Astrocyte (in vitro differentiated cells and primary cell): ENCODE results near the gene MTFP1. TPM values are rescaled to one million over a fixed set of nuclear protein-coding genes. Genes with fewer than 3 reads are reported as not detected.
"Not testable (repeated sequence)": the region's sequence is repeated elsewhere in the genome, so short reads cannot be mapped to it uniquely, and the experiment has no call there.

Experiments used
- DNase-seq: peaks from one replicate; pipeline ENCODE4 v3.0.0-alpha.2; 2010; ENCODE audit warnings: low read depth
- FAIRE-seq: peaks from 2 replicates; lab custom pipeline; 2011; peaks lifted over from hg19 to GRCh38; lab: Jason Lieb, UNC
- H2AFZ ChIP-seq: 2 replicates; pipeline ENCODE4 v1.6.0; 2012; ENCODE audit warnings: low read depth, low read length, inconsistent platforms
- H3K27ac ChIP-seq: 2 replicates; pipeline ENCODE4 v1.5.1; 2011; ENCODE audit warnings: low read depth, low read length, inconsistent platforms
- H3K27me3 ChIP-seq: 2 replicates; pipeline ENCODE4 v1.6.0; 2011; ENCODE audit warnings: low read length, inconsistent platforms; ENCODE audit not compliant: insufficient read depth
- H3K36me3 ChIP-seq: 2 replicates; pipeline ENCODE4 v1.5.1; 2011; ENCODE audit warnings: low read length, inconsistent platforms; ENCODE audit not compliant: insufficient read depth
- H3K4me1 ChIP-seq: 2 replicates; pipeline ENCODE4 v1.5.1; 2011; ENCODE audit warnings: low read length, inconsistent platforms; ENCODE audit not compliant: insufficient read depth
- H3K4me2 ChIP-seq: 2 replicates; pipeline ENCODE4 v1.6.0; 2012; ENCODE audit warnings: low read length, inconsistent platforms
- H3K4me3 ChIP-seq: 2 replicates; pipeline ENCODE4 v1.5.1; 2011; ENCODE audit warnings: low read depth, mild to moderate bottlenecking, low read length, inconsistent platforms; ENCODE audit not compliant: insufficient read depth
- H3K79me2 ChIP-seq: 2 replicates; pipeline ENCODE4 v1.6.0; 2012; ENCODE audit warnings: mild to moderate bottlenecking, low read length, inconsistent platforms; ENCODE audit not compliant: insufficient read depth
- H3K9ac ChIP-seq: 2 replicates; pipeline ENCODE4 v1.6.0; 2012; ENCODE audit warnings: mild to moderate bottlenecking, low read length, inconsistent platforms
- H3K9me3 ChIP-seq: 2 replicates; pipeline ENCODE4 v1.5.1; 2012; ENCODE audit warnings: low read depth, mild to moderate bottlenecking, low read length, inconsistent platforms; ENCODE audit not compliant: insufficient read depth
- H4K20me1 ChIP-seq: 2 replicates; pipeline ENCODE4 v1.6.0; 2012; ENCODE audit warnings: low read length, inconsistent platforms; ENCODE audit not compliant: insufficient read depth
- H3K27ac Mint-ChIP-seq: one replicate; pipeline ENCODE4 v1.8.0; 2021; ENCODE audit warnings: mild to moderate bottlenecking, mixed read lengths; ENCODE audit not compliant: unreplicated experiment
- H3K27me3 Mint-ChIP-seq: one replicate; pipeline ENCODE4 v1.8.0; 2021; ENCODE audit warnings: low read depth, mixed read lengths; ENCODE audit not compliant: unreplicated experiment
- H3K36me3 Mint-ChIP-seq: one replicate; pipeline ENCODE4 v1.8.0; 2021; ENCODE audit warnings: low read depth, mixed read lengths; ENCODE audit not compliant: unreplicated experiment
- H3K4me1 Mint-ChIP-seq: one replicate; pipeline ENCODE4 v1.8.0; 2021; ENCODE audit warnings: low read depth, mixed read lengths; ENCODE audit not compliant: unreplicated experiment
- H3K4me3 Mint-ChIP-seq: one replicate; pipeline ENCODE4 v1.8.0; 2021; ENCODE audit warnings: mild to moderate bottlenecking, moderate library complexity, mixed read lengths; ENCODE audit not compliant: unreplicated experiment
- H3K9me3 Mint-ChIP-seq: one replicate; pipeline ENCODE4 v1.8.0; 2021; ENCODE audit warnings: mild to moderate bottlenecking, mixed read lengths; ENCODE audit not compliant: unreplicated experiment
- EZH2 ChIP-seq: IDR thresholded peaks from 2 replicates; pipeline ENCODE4 v1.6.1; 2012; ENCODE audit warnings: mild to moderate bottlenecking, low read length, inconsistent platforms; ENCODE audit not compliant: insufficient read depth
- total RNA-seq: library from RNA; stranded (reverse); gene quantifications from 2 replicates; pipeline ENCODE4 v1.2.1, GENCODE V29; 2021
- TF ChIP-seq, protein P1 (sequence below): IDR thresholded peaks from 2 replicates; pipeline ENCODE4 v1.5.1; 2011; ENCODE audit warnings: low read depth, mild to moderate bottlenecking, inconsistent platforms, low read length, moderate library complexity; ENCODE audit not compliant: insufficient read depth

The MTFP1 gene
- total RNA-seq, 1 donor from 2014 or later, result 13.0 TPM

DNA sequence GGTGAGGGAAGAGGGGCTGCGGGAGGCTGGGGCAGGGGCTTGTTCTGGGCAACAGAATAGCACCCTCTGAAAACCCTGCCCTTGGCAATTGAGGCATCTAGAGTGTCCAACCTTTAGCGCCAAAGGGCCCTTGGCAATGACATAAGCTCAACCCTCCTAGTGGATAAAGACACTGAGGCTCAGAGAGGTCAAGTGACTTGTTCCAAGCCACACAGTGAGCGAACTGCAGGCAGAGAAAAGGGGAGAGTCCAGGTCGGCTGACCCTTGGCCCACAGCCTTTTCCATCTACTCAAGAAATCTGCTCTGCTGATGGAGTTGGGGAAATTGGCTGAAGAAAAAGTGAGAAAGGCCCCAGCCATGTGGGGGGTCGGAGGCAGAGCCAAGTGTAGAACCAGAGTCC is 25.9 kb upstream of the MTFP1 start:
- Mint-ChIP-seq H3K9me3 (no peaks in the 10 kb centered on the region), H3K27ac (no peak overlapping the region), H3K36me3 (peaks cover 10% of the 10 kb centered on the region), H3K4me1 (peaks cover 17% of the 10 kb centered on the region), H3K4me3 (no peak overlapping the region), H3K27me3 (peaks cover 6% of the 10 kb centered on the region)
- Histone ChIP-seq H3K9ac (no peak overlapping the region), H3K4me3 (no peak overlapping the region), H3K27ac (no peak overlapping the region), H3K79me2 (peaks cover 72% of the 10 kb centered on the region), H3K27me3 (no peaks in the 10 kb centered on the region), H4K20me1 (peaks cover 59% of the 10 kb centered on the region), H3K9me3 (no peaks in the 10 kb centered on the region), H3K4me1 (peaks cover 21% of the 10 kb centered on the region), H2AFZ (no peak overlapping the region), H3K4me2 (peak overlapping the region; percentile 100), H3K36me3 (peaks cover 3% of the 10 kb centered on the region)
- DNase-seq (no peak), FAIRE-seq (no peak)
- TF ChIP-seq, protein P1, sequence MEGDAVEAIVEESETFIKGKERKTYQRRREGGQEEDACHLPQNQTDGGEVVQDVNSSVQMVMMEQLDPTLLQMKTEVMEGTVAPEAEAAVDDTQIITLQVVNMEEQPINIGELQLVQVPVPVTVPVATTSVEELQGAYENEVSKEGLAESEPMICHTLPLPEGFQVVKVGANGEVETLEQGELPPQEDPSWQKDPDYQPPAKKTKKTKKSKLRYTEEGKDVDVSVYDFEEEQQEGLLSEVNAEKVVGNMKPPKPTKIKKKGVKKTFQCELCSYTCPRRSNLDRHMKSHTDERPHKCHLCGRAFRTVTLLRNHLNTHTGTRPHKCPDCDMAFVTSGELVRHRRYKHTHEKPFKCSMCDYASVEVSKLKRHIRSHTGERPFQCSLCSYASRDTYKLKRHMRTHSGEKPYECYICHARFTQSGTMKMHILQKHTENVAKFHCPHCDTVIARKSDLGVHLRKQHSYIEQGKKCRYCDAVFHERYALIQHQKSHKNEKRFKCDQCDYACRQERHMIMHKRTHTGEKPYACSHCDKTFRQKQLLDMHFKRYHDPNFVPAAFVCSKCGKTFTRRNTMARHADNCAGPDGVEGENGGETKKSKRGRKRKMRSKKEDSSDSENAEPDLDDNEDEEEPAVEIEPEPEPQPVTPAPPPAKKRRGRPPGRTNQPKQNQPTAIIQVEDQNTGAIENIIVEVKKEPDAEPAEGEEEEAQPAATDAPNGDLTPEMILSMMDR, result no peak
- no peak for TF ChIP-seq EZH2

DNA sequence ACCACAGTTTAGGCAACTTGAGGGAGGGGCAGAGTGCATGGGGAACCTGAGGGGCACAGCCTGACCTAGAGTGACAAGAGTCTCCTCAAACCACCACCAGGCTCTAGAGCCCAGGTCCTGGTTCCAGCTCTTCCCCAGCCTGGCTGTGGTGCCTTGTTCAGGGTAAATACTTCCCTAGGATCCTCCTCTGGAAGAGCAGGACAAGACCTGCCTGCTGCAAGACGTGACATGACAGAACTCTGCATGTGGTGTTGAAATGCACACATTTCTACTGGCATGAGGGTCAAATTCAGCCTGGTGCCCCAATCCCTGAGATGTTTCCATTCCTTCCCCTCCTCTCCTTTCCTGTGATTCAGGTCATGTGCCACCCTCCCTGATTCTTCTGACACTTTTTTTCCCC is 25.4 kb upstream of the MTFP1 start:
- Histone ChIP-seq H3K4me2 (peak overlapping the region; percentile 100), H3K4me1 (peaks cover 21% of the 10 kb centered on the region), H3K9me3 (no peaks in the 10 kb centered on the region), H3K4me3 (no peak overlapping the region), H2AFZ (no peak overlapping the region), H3K79me2 (peaks cover 74% of the 10 kb centered on the region), H4K20me1 (peaks cover 61% of the 10 kb centered on the region), H3K9ac (no peak overlapping the region), H3K36me3 (peaks cover 3% of the 10 kb centered on the region), H3K27ac (no peak overlapping the region), H3K27me3 (no peaks in the 10 kb centered on the region)
- Mint-ChIP-seq H3K36me3 (peaks cover 10% of the 10 kb centered on the region), H3K4me1 (peaks cover 17% of the 10 kb centered on the region), H3K9me3 (no peaks in the 10 kb centered on the region), H3K4me3 (no peak overlapping the region), H3K27ac (peak overlapping the region; percentile 1), H3K27me3 (peaks cover 6% of the 10 kb centered on the region)
- TF ChIP-seq, protein P1, result no peak
- no peak for TF ChIP-seq EZH2
- FAIRE-seq (no peak), DNase-seq (no peak)

DNA sequence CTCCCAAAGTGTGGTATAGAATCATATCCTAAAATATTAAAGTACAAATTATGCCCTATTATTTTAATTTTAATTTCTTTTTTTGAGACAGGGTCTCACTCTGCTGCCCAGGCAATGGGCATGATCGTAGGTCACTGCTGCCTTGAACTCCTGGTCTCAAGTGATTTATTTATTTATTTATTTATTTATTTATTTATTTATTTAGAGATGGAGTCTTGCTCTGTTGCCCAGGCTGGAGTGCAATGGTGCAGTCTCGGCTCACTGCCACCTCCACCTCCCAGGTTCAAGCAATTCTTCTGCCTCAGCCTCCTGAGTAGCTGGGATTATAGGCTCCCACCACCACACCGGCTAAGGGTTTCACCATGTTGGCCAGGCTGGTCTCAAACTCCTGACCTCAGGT is 24.5 kb upstream of the MTFP1 start:
- H3K27me3 ChIP-seq, H3K36me3 ChIP-seq, H3K27me3 Mint-ChIP-seq, H2AFZ ChIP-seq, H3K4me2 ChIP-seq, DNase-seq, H3K4me3 Mint-ChIP-seq, FAIRE-seq, H3K27ac Mint-ChIP-seq, H3K9me3 ChIP-seq, H3K9me3 Mint-ChIP-seq, H3K27ac ChIP-seq, H3K4me3 ChIP-seq, H3K9ac ChIP-seq: not testable (repeated sequence)
- Histone ChIP-seq H4K20me1 (peaks cover 70% of the 10 kb centered on the region), H3K79me2 (peaks cover 80% of the 10 kb centered on the region), H3K4me1 (peaks cover 21% of the 10 kb centered on the region)
- H3K36me3 Mint-ChIP-seq, result peaks cover 13% of the 10 kb centered on the region
- H3K4me1 Mint-ChIP-seq, result peaks cover 17% of the 10 kb centered on the region
